HG03135 (cell line): Measurements from ENCODE around the gene BABAM1.
"Not testable (repeated sequence)": the region's sequence is repeated elsewhere in the genome, so short reads cannot be mapped to it uniquely, and the experiment has no call there.

Experiments
- ATAC-seq: cut with Tn5 transposase; IDR thresholded peaks from one replicate; pipeline ENCODE4 v1.9.1; 2021; ENCODE audit warnings: mild to moderate bottlenecking, moderate library complexity; ENCODE audit not compliant: unreplicated experiment

Gene BABAM1

DNA sequence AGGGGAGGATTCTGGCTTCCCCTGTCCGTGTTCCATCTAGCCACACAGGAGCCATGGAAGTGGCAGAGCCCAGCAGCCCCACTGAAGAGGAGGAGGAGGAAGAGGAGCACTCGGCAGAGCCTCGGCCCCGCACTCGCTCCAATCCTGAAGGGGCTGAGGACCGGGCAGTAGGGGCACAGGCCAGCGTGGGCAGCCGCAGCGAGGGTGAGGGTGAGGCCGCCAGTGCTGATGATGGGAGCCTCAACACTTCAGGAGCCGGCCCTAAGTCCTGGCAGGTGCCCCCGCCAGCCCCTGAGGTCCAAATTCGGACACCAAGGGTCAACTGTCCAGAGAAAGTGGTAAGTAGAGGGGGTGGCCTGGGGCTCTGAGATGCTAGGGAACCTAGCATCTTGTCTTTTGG is 1.5 kb downstream of the BABAM1 start:
- ATAC-seq: no peak

DNA sequence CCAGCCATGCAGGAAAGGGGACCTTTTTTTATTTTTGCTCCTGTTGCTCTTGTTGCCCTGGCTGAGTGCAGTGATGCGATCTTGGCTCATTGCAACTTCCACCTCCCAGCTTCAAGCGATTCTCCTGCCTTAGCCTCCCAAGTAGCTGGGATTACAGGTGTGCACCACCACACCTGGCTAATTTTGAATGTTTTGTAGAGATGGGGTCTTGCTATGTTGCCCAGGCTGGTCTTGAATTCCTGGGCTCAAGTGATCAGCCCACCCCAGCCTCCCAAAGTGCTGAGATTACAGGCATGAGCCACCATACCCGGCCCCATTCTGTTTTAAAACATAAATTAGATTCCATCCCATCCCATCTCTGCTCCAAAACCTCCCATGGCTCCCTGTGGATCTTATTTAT is 7.6 kb downstream of the BABAM1 start:
- not testable (repeated sequence) for ATAC-seq

DNA sequence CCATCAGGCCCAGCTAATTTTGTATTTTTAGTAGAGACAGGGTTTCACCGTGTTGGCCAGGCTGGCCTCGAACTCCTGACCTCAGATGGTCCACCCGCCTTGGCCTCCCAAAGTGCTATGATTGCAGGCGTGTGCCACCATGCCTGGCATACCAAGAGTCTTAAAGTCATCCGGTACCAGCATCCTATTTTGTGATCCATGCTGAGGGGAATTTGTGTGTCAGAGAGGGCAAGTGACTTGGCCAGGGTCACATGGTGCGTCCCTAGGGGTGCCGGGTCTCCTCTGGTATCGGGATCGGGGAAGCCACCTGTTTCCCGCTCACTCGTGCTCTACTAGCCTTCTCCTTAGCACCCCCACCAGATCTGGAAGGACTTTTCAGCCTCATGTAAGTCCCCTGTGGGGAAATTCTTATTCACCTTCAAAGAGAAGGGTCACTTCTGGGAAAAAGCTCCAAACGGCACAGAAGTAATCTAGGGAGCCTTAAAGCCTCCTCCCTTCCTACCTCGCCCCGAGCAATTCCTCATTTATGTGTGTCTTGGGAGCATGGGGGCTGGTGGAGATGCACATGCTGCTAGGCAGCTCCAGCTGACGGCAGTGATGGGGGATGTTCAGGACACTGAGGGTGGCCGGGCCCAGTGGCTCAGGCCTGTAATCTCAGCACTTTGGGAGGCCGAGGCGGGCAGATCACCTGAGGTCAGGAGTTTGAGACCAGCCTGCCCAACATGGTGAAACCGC is 8.4 kb downstream of the BABAM1 start:
- ATAC-seq: no peak

DNA sequence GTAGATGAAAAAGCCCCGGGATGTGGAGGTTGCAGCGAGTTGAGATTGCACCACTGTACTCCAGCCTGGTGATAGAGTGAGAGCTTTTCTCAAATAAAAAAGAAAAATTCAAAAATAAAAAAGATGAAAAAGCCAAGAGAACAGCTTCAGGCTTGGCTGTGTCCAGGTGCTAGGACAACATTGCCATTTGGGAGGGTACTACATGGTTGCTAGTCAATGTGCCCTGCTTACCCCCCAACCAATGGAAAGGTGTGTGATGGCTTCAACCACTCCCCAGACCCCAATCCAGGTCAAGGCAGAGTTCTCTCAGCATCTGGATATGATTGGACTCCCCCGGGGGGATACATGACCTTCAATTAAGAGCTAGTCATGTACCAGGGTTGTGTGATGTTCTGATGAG is 12.2 kb downstream of the BABAM1 start:
- no peak for ATAC-seq

DNA sequence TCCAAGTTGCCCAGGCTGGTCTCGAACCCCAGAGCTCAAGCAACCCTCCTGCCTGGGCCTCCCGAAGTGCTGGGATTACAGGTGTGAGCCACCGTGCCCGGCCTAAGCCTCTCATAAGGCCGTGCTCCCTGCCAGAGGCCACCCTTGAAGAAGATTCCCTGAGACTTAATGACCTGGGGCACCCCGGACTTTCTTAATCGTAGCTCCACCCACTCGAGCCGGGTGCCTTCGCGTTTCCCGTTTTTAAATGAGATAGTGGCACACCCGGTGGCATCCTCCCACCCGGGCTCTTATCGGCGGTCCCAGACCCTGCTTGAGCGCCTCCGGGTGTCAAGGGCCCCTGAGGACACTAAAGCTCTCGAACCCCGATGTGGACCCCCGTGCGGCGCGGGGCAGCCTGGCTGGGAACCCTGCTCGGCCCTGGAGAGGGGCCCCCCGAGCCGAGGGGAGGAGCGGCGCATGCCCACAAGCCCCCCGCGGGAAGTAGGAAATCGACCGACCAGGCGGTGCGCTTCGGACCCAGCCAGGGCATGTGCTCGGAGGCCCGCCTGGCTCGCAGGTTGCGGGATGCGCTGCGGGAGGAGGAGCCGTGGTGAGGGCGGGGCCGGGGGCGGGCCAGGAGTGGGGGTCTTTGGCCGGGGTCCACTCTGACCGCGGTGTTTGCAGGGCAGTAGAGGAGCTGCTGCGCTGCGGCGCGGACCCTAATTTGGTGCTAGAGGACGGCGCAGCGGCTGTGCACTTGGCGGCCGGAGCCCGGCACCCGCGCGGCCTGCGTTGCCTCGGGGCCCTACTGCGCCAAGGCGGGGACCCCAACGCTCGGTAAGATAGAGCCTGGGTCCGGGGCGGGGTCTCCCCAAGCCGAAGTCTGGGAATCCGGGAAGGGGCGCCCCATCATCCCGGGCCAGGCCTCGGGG is 14.4 kb downstream of the BABAM1 start, which contains the start of gene ANKLE1:
TSS of gene ANKLE1 (plus strand) at position 511 of the 914 bp plus-strand sequence. CDS start at position 531, 20 bp downstream.
- ATAC-seq: no peak

DNA sequence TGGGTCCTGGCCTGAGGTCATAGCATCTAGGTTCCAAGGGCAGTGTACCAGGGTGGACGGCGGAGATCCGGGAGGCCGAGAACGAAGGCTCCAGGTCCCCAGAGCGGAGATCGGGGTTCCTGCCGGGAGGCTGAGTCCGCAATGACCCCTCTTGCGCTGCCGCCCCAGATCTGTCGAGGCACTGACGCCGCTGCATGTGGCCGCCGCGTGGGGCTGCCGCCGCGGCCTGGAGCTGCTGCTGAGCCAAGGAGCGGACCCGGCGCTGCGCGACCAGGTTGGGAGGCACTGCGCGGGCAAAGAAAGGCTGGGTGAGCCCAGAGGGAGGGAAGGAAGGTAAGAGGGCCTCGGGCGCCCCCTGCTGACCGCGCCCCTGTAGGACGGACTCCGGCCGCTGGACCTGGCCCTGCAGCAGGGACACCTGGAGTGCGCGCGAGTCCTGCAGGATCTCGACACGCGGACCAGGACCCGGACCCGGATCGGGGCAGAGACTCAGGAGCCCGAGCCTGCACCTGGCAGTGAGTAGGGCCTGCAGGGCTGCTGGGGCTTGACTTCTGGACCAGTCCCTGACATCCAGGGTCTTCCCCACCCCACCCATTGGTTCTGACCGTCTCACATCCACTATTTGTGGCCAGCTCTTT is 15.4 kb downstream of the BABAM1 start:
- peak; percentile 68 for ATAC-seq

DNA sequence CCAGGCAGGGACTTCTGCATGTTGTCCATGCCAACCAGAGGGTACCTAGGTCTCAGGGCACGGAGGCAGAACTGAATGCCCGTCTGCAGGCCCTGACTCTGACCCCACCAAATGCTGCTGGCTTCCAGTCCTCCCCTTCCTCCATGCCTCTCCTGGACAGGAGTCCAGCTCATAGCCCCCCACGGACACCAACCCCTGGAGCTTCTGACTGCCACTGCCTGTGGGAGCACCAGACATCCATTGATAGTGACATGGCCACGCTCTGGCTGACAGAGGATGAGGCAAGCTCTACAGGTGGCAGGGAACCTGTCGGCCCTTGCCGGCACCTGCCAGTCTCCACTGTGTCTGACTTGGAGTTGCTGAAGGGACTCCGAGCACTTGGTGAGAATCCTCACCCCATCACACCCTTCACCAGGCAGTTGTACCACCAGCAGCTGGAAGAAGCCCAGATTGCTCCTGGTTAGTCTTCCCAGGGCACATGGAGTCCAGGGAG is 16.3 kb downstream of the BABAM1 start:
- ATAC-seq: no peak

DNA sequence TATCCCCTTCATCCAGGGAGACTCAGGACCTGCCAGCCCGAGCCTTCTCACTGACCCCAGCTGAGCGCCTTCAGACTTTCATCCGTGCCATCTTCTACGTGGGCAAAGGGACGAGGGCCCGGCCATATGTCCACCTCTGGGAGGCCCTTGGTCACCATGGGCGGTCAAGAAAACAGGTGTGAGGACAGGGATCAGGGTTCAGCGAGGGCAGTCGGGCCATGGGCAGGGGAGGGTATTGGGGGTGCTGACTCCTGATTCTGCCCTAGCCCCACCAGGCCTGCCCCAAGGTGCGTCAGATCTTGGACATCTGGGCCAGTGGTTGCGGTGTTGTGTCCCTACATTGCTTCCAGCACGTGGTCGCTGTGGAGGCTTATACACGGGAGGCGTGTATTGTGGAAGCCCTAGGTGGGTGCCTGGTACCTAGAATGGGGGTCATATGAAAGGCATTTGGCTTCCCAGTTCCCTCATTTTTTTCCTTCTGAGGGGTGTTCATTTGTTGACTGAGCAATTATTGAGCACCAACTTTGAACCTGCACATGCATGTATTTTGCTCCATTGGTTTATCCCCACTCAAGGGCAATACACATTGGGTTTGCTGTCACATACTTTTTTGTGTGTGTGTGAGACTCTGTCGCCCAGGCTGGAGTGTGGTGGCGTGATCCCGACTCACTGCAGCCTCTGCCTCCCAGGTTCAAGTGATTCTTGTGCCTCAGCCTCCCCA is 18.3 kb downstream of the BABAM1 start:
- no peak for ATAC-seq

DNA sequence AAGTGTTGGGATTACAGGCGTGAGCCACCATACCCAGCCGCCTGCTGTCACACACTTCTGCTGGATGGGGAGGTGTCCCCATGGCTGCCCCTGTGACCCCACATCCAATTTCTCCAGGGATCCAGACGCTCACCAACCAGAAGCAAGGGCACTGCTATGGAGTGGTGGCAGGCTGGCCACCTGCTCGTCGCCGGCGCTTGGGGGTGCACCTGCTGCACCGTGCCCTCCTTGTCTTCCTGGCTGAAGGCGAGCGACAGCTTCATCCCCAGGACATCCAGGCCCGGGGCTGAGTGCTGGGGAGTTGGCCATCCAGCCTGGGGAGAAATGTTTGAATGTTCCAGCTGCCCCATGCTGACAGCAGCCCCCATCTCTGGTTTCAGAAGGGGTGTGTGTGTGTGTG is 19.0 kb downstream of the BABAM1 start:
- no peak for ATAC-seq

DNA sequence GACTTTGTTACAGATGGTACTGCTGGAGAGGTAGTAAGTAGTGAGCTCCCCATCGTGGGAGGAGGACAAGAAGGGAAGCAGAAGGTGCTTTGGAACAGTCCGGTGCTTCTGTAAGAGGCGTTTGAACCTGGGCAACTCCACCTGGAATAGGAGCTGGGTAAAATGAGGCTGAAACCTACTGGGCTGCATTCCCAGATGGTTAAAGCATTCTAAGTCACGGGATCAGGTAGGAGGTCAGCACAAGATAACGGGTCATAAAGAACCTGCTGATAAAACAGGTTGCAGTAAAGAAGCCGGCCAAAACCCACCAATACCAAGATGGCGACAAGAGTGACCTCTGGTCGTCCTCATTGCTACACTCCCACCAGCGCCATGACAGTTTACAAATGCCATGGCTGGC is 19.5 kb downstream of the BABAM1 start:
- no peak for ATAC-seq

DNA sequence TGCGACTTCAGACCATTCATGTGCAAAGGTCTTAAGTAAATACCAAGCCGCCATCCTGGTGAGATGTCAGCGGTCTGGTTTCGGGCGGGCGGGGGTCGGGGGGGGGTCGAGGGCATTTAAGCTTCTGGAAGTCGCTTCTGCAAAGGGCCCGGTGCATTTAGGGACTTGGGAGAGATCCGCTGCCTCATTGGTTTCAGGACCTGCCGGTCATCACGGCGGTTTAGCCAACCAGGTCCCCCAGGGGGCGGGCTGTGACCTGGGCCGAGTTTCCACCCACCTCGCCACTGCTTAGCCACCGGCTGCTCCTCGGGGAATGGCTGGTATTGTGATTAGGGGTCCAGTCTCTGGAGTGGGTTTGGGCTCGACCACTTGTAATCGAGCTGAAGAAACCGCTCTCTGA is 22.2 kb downstream of the BABAM1 start:
- no peak for ATAC-seq

DNA sequence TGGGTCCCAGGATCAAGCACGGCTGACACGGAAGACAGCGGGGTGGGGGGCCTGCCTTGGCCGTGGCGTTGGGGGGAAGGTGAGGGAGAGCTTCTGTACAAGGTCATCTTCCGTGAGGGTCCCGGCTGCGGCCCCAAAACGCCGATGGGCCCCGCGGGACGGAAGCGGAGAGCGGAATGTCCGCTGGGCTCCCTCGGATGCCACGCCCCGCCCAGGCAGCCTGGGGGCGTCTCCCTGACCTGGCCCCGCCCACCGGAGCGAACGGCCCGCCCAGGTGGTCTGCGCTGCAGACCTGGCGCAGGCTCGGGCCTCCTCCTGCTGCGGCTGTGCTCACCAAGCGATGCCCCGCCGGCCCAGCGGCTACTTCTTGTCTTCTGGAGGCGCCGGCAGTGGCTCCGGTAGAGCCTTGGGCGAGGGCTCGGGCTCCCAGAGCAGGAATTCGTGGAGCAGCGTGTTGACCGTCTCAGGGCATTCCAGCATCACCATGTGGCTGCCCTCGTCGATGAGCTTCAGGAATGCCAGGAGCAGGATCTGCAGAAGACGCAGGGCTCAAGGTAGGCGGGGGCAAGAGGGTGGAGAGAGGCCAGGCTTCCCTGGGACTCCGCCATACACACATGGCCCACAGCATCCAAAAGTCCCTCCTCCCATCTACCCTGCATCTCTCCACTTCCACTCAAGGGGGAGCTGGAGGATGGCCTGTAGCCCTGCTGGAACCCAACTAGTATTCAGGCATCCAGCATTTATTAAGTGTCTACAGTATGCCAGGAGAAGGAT is 25.2 kb downstream of the BABAM1 start:
- peak; percentile 77 for ATAC-seq

DNA sequence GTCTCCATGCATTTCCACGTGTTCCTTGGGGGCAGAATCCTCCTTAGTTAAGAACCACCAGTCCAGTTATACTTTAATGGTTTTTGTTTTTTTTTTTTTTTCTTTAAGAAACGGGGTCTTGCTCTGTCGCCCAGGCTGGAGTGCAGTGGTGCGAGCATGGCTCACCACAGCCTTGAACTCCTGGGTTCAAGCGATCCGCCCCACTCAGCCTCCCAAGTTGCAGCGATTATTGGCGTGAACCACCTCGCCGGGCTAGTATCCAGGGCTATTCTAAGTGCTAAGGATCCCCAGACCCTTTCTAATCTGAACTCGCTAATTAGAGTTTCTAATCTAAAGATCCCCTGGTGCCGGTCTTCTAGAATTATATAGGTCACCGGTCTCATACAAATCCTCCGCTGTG is 26.4 kb downstream of the BABAM1 start:
- ATAC-seq: no peak

DNA sequence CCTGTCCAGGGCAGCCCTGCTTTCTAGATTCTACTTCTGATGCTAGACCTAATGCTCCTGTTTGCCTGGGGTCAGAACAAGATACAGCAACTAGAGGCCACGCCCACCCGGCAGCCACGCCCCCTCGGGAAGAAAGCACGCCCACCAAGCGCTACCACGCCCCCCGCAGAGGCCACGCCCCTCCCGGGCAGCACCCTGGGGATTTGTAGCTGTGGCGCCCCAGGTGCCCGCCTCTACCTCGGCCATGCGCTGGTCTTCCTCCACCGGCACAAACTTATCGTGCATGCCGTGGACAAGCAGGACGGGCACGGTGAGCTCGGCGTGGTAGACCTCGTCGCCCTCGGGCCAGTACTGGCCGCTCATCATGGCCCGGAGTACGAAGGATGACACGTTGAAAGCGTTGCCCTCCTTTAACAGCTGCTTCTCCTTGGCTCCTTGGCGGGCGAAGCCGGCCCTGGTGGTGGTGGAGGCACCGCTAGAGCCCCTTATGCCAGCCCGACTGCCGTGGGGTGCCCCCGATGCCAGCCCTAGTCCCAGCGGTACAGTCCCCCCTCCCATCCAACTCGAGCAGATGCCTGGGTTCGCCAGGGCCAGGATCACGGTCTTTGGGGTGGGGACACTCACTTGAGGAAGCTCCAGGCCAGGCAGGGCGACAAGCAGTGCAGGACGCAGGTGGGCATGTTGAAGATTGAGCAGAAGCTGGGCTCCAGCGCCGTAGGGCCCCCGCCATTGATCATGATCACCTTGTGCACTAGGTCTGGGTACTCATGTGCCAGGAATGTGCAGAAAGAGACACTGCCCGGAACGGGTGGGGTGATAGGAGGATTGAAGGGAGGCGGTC is 27.0 kb downstream of the BABAM1 start:
- ATAC-seq: no peak

DNA sequence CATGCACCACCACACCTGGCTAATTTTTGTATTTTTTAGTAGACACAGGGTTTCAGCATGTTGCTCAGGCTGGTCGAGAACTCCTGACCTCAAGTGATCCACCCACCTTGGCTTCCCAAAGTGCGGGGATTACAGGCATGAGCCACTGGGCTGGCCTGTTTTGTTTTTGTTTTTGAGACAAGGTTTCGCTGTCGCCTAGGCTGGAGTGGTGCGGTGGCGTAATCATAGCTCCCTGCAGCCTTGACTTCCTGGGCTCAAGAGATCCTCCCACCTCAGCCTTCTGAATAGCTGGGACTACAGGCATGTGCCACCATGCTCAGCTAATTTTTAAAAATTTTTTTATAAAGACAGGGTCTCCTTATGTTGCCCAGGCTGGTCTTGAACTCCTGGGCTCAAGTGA is 28.3 kb downstream of the BABAM1 start:
- ATAC-seq: not testable (repeated sequence)

DNA sequence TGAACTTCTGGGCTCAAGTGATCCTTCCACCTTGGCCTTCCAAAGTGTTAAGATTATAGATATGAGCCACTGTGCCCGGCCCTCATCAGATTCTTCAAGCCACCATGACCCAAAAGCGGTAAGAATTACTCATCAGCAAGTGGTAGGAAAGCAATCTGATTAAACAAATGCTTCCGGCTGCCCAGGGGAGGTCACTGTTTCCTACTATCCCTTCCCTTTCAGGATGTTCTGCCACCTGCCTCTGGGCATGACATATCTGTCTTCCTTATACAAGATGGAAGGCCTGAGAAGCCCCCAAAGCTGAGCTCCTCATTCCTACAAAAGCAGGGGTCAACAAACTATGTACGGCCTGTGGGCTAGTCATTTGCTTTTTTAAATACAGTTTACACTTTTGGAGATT is 29.0 kb downstream of the BABAM1 start:
- no peak for ATAC-seq

DNA sequence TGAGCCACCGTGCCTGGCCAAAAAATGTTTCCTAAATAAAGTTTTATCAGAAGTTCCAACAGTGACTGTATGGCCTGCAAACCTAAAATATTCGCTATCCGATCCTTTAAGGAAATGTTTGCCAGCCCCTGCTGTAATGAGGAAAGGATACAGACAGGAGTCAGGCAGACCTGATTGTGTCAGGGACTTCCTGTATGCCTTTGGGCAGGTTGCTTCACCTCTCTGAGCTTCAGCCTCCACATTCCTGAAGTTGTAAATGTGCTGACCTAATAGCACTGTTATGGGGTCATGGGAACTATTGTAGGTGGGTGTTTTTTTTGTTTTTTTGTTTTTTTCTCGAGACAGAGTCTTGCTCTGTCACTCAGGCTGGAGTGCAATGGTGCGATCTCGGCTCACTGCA is 29.7 kb downstream of the BABAM1 start:
- ATAC-seq: no peak

DNA sequence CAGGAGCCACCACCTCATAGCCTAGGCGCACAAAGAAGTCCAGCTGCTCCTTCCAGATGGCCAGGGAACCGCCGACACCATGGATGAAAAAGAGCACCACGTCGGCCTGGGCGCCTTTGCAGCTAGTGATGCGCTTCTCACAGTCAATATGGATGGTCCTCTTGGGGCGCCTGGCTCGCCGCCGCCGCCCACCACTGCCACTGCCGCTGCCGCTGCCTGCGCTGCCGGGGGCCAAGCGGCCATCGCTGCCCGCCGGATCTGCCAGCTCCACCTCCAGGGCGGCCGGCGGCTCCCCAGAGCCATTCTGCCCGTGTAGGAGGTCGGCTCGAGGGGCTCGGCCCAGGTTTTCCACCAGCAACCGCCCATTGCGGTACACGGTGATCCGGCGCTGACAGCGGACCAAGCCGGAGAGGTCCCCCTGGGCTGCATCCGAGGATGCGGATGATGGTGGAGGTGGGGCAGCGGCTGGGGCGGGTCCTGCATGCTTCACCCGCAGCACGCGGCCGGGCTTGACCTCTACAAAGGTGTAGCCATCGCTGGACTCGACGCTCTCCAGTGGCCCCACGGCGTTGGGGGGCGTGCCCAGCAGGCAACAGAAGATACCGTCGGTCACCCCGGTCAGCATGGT is 33.9 kb downstream of the BABAM1 start:
- ATAC-seq: no peak
